Caco-2 (cell line): ENCODE data around the gene BCL2L2. TPM values are rescaled to one million over a fixed set of nuclear protein-coding genes. Genes with fewer than 3 reads are reported as not detected.

Experiments used
- BruUV-seq: library from RNA; stranded (reverse); fragments of 400-500 nt; replicated peaks from 2 replicates; lab custom pipeline; 2021; lab: Mats Ljungman, UMichigan
- CTCF ChIA-PET: fragments of 300-600 bp; sonication (Branson Sonifier 250); formaldehyde crosslinking; loops from one replicate; lab custom pipeline; 2022; ENCODE audit warnings: antibody characterized with exemption; lab: Charles Lee
- POLR2A ChIA-PET: fragments of 300-600 bp; sonication (Branson Sonifier 250); formaldehyde crosslinking; loops from one replicate; lab custom pipeline; 2022; ENCODE audit warnings: antibody characterized with exemption; lab: Charles Lee
- DNase-seq, 2 experiments: peaks; one replicate each; pipeline versions ENCODE4 v3.0.0 to v3.0.0-alpha.2; 2020 to 2022
- H3K27me3 ChIP-seq: replicated peaks from 2 replicates; pipeline ENCODE4 v1.6.0; 2011; ENCODE audit warnings: low read length; ENCODE audit not compliant: control insufficient read depth, insufficient read depth
- H3K36me3 ChIP-seq: 2 replicates; pipeline ENCODE4 v1.5.1; 2011; ENCODE audit warnings: low read length; ENCODE audit not compliant: control insufficient read depth, insufficient read depth
- H3K4me1 ChIP-seq: fragments of 250-450 bp; sonication (Bioruptor Pico); 2 replicates; pipeline ENCODE4 v1.5.1; 2020; ENCODE audit warnings: mild to moderate bottlenecking
- H3K4me3 ChIP-seq: 2 replicates; pipeline ENCODE4 v1.5.1; 2011; ENCODE audit warnings: low read depth, mild to moderate bottlenecking, control low read depth, low read length
- H3K9me3 ChIP-seq: fragments of 250-450 bp; sonication (Bioruptor Pico); 2 replicates; pipeline ENCODE4 v1.5.1; 2020; ENCODE audit warnings: mild to moderate bottlenecking, moderate library complexity
- H3K27ac Mint-ChIP-seq: one replicate; pipeline ENCODE4 v1.8.0; 2022; ENCODE audit warnings: mixed read lengths; ENCODE audit not compliant: unreplicated experiment
- H3K27me3 Mint-ChIP-seq: one replicate; pipeline ENCODE4 v1.8.0; 2022; ENCODE audit warnings: mixed read lengths; ENCODE audit not compliant: insufficient read depth, unreplicated experiment
- H3K36me3 Mint-ChIP-seq: one replicate; pipeline ENCODE4 v1.8.0; 2022; ENCODE audit warnings: mild to moderate bottlenecking, mixed read lengths; ENCODE audit not compliant: insufficient read depth, unreplicated experiment
- H3K4me1 Mint-ChIP-seq: one replicate; pipeline ENCODE4 v1.8.0; 2022; ENCODE audit warnings: low read depth, mixed read lengths; ENCODE audit not compliant: unreplicated experiment
- H3K4me3 Mint-ChIP-seq: one replicate; pipeline ENCODE4 v1.8.0; 2022; ENCODE audit warnings: mild to moderate bottlenecking, moderate library complexity, mixed read lengths; ENCODE audit not compliant: unreplicated experiment
- H3K9me3 Mint-ChIP-seq: one replicate; pipeline ENCODE4 v1.8.0; 2022; ENCODE audit warnings: mixed read lengths; ENCODE audit not compliant: unreplicated experiment
- CTCF ChIP-seq, 2 experiments: fragments of 200-600 bp in 1 of 2; IDR thresholded peaks; 1 replicate in 1 of 2; 2 replicates in 1 of 2; pipeline versions ENCODE4 v1.5.1 to v1.8.0; 2011 to 2022; ENCODE audit warnings: antibody characterized with exemption in 1 of 2, control low read depth in 1 of 2, inconsistent platforms in 1 of 2, low read depth in 1 of 2, low read length in 1 of 2, mild to moderate bottlenecking in 1 of 2, moderate library complexity in 1 of 2; ENCODE audit not compliant: insufficient read depth in 1 of 2, severe bottlenecking in 1 of 2, unreplicated experiment in 1 of 2
- intact Hi-C: fragments of 100-400 bp; cut with micrococcal nuclease; formaldehyde crosslinking; loops from one replicate; pipeline ENCODE4 v1.10.0; 2022; ENCODE audit not compliant: unreplicated experiment
- total RNA-seq: library from RNA; stranded (reverse); gene quantifications from 2 replicates; pipeline ENCODE4 v1.2.3, GENCODE V29; 2022

BCL2L2 gene
- total RNA-seq, 1 experiment from 2014 or later = 20.8 TPM

GRCh38 chr14:23299211-23299957, 7.2 kb upstream of the BCL2L2 start:
- intact Hi-C loops = loop anchor here (1.0 to 5.0 kb wide), 2 partner anchors 34 to 197 kb away; partner anchors contain the start of gene CIROP
- no peaks in the 10 kb centered on the region for H3K9me3 ChIP-seq
- TF ChIP-seq CTCF (IDR thresholded peaks at IDR 0.05; ENCODE audit: insufficient read depth in 1 of 2, low read depth in 1 of 2, low read length in 1 of 2, severe bottlenecking in 1 of 2, unreplicated experiment in 1 of 2) = no peak
- no peaks in the 10 kb centered on the region for H3K27me3 ChIP-seq
- H3K27ac Mint-ChIP-seq = no peak overlapping the region
- peaks cover 18% of the 10 kb centered on the region; the same call in 1 of the 2 replicates for H3K4me1 ChIP-seq
- ChIA-PET POLR2A (no interaction called here), CTCF (interaction anchor here (0.7 kb wide), 1 partner anchor 96 kb away, joined by 4 read pairs; no protein-coding TSS in a partner anchor)
- DNase-seq = no peak
- H3K4me3 ChIP-seq = no peak overlapping the region
- no peaks in the 10 kb centered on the region for H3K36me3 ChIP-seq
- no TSS peak for BruUV-seq
- H3K27me3 Mint-ChIP-seq = no peaks in the 10 kb centered on the region
- H3K4me1 Mint-ChIP-seq = no peaks in the 10 kb centered on the region
- H3K36me3 Mint-ChIP-seq = peaks cover 22% of the 10 kb centered on the region
- H3K9me3 Mint-ChIP-seq = no peaks in the 10 kb centered on the region
- peak overlapping the region; percentile 100 for H3K4me3 Mint-ChIP-seq

GRCh38 chr14:23299986-23300686, 6.5 kb upstream of the BCL2L2 start:
- peak overlapping the region; percentile 71 for H3K4me3 ChIP-seq
- POLR2A ChIA-PET = interaction anchor here (1.5 to 3.9 kb wide), 2 partner anchors 14 to 21 kb away, joined by 12 to 39 read pairs; partner anchors contain the start of genes HOMEZ and PABPN1
- no peaks in the 10 kb centered on the region for H3K36me3 ChIP-seq
- intact Hi-C loops = loop anchor here (1.0 to 5.0 kb wide), 3 partner anchors 35 to 198 kb away; partner anchors contain the start of gene CIROP
- no peak for TF ChIP-seq CTCF (IDR thresholded peaks at IDR 0.05; ENCODE audit: insufficient read depth in 1 of 2, low read depth in 1 of 2, low read length in 1 of 2, severe bottlenecking in 1 of 2, unreplicated experiment in 1 of 2)
- DNase-seq = no peak
- H3K9me3 ChIP-seq = no peaks in the 10 kb centered on the region
- H3K4me1 ChIP-seq = peaks cover 18% of the 10 kb centered on the region; the same call in 1 of the 2 replicates
- H3K9me3 Mint-ChIP-seq = no peaks in the 10 kb centered on the region
- H3K27ac Mint-ChIP-seq = peak overlapping the region; percentile 90
- BruUV-seq = no TSS peak
- peaks cover 6% of the 10 kb centered on the region for H3K4me1 Mint-ChIP-seq
- CTCF ChIA-PET = interaction anchor here (0.7 to 2.4 kb wide), 4 partner anchors 14 to 97 kb away, joined by 4 to 19 read pairs (median 10); partner anchors contain the start of genes HOMEZ and PABPN1
- H3K27me3 ChIP-seq = no peaks in the 10 kb centered on the region
- H3K36me3 Mint-ChIP-seq = peaks cover 22% of the 10 kb centered on the region
- H3K27me3 Mint-ChIP-seq = no peaks in the 10 kb centered on the region
- peak overlapping the region; percentile 100 for H3K4me3 Mint-ChIP-seq
